Neural cell (in vitro differentiated cells): ENCODE results near the gene SLC38A3. TPM values are rescaled to one million over a fixed set of nuclear protein-coding genes. Genes with fewer than 3 reads are reported as not detected.

ENCODE experiments used
- H2AFZ ChIP-seq: fragments of 200-600, 300-800 bp; sonication (generic), shearing (Covaris generic); 2 replicates; pipeline ENCODE4 v1.6.0; 2014; ENCODE audit warnings: low read depth, mild to moderate bottlenecking, antibody characterized with exemption, low read length, moderate library complexity
- H3F3A ChIP-seq: fragments of 200-600 bp; shearing (Covaris generic); 2 replicates; pipeline ENCODE4 v1.6.1; 2016; ENCODE audit warnings: mild to moderate bottlenecking, moderate library complexity, mixed read lengths, antibody characterized with exemption, low read length; ENCODE audit not compliant: insufficient read depth, poor library complexity, severe bottlenecking
- H3K27ac ChIP-seq: fragments of 200-600, 300-800 bp; sonication (generic), shearing (Covaris generic); 2 replicates; pipeline ENCODE4 v1.5.1; 2014; ENCODE audit warnings: mild to moderate bottlenecking, low read length, moderate library complexity
- H3K27me3 ChIP-seq: fragments of 300-800, 200-600 bp; sonication (generic), shearing (Covaris generic); 2 replicates; pipeline ENCODE4 v1.6.0; 2014; ENCODE audit warnings: mild to moderate bottlenecking, low read depth, low read length, moderate library complexity; ENCODE audit not compliant: insufficient read depth
- H3K36me3 ChIP-seq: fragments of 300-800, 200-600 bp; sonication (generic), shearing (Covaris generic); 2 replicates; pipeline ENCODE4 v1.5.1; 2014; ENCODE audit warnings: mild to moderate bottlenecking, antibody characterized with exemption, low read length, moderate library complexity; ENCODE audit not compliant: insufficient read depth
- H3K4me2 ChIP-seq: fragments of 300-800, 200-600 bp; sonication (generic), shearing (Covaris generic); 2 replicates; pipeline ENCODE4 v1.6.0; 2014; ENCODE audit warnings: mild to moderate bottlenecking, low read length
- H3K4me3 ChIP-seq: fragments of 300-800, 200-600 bp; sonication (generic), shearing (Covaris generic); 2 replicates; pipeline ENCODE4 v1.5.1; 2014; ENCODE audit warnings: mild to moderate bottlenecking, low read length, moderate library complexity
- H3K79me2 ChIP-seq: fragments of 200-600 bp; shearing (Covaris generic); replicated peaks from 2 replicates; pipeline ENCODE4 v1.6.0; 2014; ENCODE audit warnings: mild to moderate bottlenecking, low read length, moderate library complexity; ENCODE audit not compliant: insufficient read depth
- H3K9ac ChIP-seq: fragments of 300-800, 200-600 bp; sonication (generic), shearing (Covaris generic); 2 replicates; pipeline ENCODE4 v1.6.1; 2016; ENCODE audit warnings: mild to moderate bottlenecking, low read length, mixed read lengths
- H3K9me2 ChIP-seq: fragments of 200-600 bp; shearing (Covaris generic); 2 replicates; pipeline ENCODE4 v1.6.1; 2016; ENCODE audit warnings: mild to moderate bottlenecking, low read length, mixed read lengths; ENCODE audit not compliant: insufficient read depth
- H3K9me3 ChIP-seq: fragments of 200-600, 300-800 bp; sonication (generic), shearing (Covaris generic); 2 replicates; pipeline ENCODE4 v1.6.1; 2016; ENCODE audit warnings: mild to moderate bottlenecking, mixed run types, low read length, moderate library complexity, mixed read lengths
- H4K20me1 ChIP-seq: fragments of 200-600 bp; shearing (Covaris generic); 2 replicates; pipeline ENCODE4 v1.6.1; 2016; ENCODE audit warnings: mild to moderate bottlenecking, mixed run types; ENCODE audit not compliant: insufficient read depth
- CTCF ChIP-seq: fragments of 450-650 bp; IDR thresholded peaks from 2 replicates; pipeline ENCODE4 v1.5.1; 2014; ENCODE audit warnings: antibody characterized with exemption, mild to moderate bottlenecking, moderate library complexity; ENCODE audit not compliant: poor library complexity, severe bottlenecking
- EP300 ChIP-seq: fragments of 450-650 bp; conservative IDR thresholded peaks from 2 replicates; pipeline ENCODE4 v1.6.1; 2014; ENCODE audit warnings: antibody characterized with exemption, mild to moderate bottlenecking, moderate library complexity; ENCODE audit not compliant: poor library complexity, severe bottlenecking
- EZH2 ChIP-seq: fragments of 200-600, 300-800 bp; shearing (Covaris generic), sonication (generic); IDR thresholded peaks from 2 replicates; pipeline ENCODE4 v1.6.1; 2014; ENCODE audit warnings: antibody characterized with exemption, low read length, borderline replicate concordance, mild to moderate bottlenecking; ENCODE audit not compliant: insufficient read depth, poor library complexity, severe bottlenecking
- MXI1 ChIP-seq: fragments of 450-650 bp; conservative IDR thresholded peaks from 2 replicates; pipeline ENCODE4 v1.6.1; 2014; ENCODE audit warnings: antibody characterized with exemption, mild to moderate bottlenecking; ENCODE audit not compliant: poor library complexity, severe bottlenecking
- POLR2AphosphoS5 ChIP-seq: IDR thresholded peaks from 2 replicates; pipeline ENCODE4 v1.6.1; 2012
- RAD21 ChIP-seq: fragments of 450-650 bp; conservative IDR thresholded peaks from 2 replicates; pipeline ENCODE4 v1.6.1; 2014; ENCODE audit warnings: antibody characterized with exemption, mild to moderate bottlenecking, moderate library complexity
- REST ChIP-seq: IDR thresholded peaks from 2 replicates; pipeline ENCODE4 v1.6.1; 2012; ENCODE audit warnings: borderline replicate concordance
- SMC3 ChIP-seq: fragments of 450-650 bp; conservative IDR thresholded peaks from 2 replicates; pipeline ENCODE4 v1.6.1; 2014; ENCODE audit warnings: antibody characterized with exemption, mild to moderate bottlenecking, moderate library complexity; ENCODE audit not compliant: poor library complexity
- TAF1 ChIP-seq: IDR thresholded peaks from 2 replicates; pipeline ENCODE4 v1.6.1; 2012; ENCODE audit warnings: low read depth
- polyA plus RNA-seq: library from polyadenylated mRNA; depleted of rRNA; stranded (reverse); fragments of >200 nt; gene quantifications from 2 replicates; pipeline ENCODE4 v1.2.3, GENCODE V29; 2014

Gene SLC38A3
- polyA plus RNA-seq, 1 donor from 2014 or later = not detected

- no peak for TF ChIP-seq REST
- TF ChIP-seq EP300 = no peak
- no peak for TF ChIP-seq EZH2
- no peak for TF ChIP-seq MXI1
- no peak for TF ChIP-seq TAF1
- TF ChIP-seq CTCF = no peak
- TF ChIP-seq POLR2AphosphoS5 = no peak
- TF ChIP-seq RAD21 = no peak
- TF ChIP-seq SMC3 = no peak
Measured at GRCh38 chr3:50255251-50255615, 50.2 kb downstream of the SLC38A3 start.

GRCh38 chr3:50256978-50257890, 52.2 kb downstream of the SLC38A3 start:
- TF ChIP-seq MXI1 (no peak), RAD21 (peak; percentile 33), POLR2AphosphoS5 (no peak), CTCF (peak; percentile 54), SMC3 (peak; percentile 42), TAF1 (no peak), REST (no peak)
- H4K20me1 ChIP-seq = no peaks in the 10 kb centered on the region
- H3K9ac ChIP-seq = no peak overlapping the region
- no peak overlapping the region for H3K27ac ChIP-seq
- peaks cover 5% of the 10 kb centered on the region for H3K36me3 ChIP-seq
- no peak overlapping the region for H2AFZ ChIP-seq
- no peak overlapping the region for H3K4me3 ChIP-seq
- no peaks in the 10 kb centered on the region for H3K9me2 ChIP-seq
- H3F3A ChIP-seq = peaks cover 5% of the 10 kb centered on the region
- H3K4me2 ChIP-seq = no peak overlapping the region
- no peaks in the 10 kb centered on the region for H3K27me3 ChIP-seq
- H3K79me2 ChIP-seq = no peaks in the 10 kb centered on the region
- H3K9me3 ChIP-seq = no peaks in the 10 kb centered on the region

More at GRCh38 chr3:50255251-50255615, 50.2 kb downstream of the SLC38A3 start:
- no peaks in the 10 kb centered on the region for H3K9me3 ChIP-seq
- no peaks in the 10 kb centered on the region for H3K27me3 ChIP-seq
- no peaks in the 10 kb centered on the region for H3K9me2 ChIP-seq
- H4K20me1 ChIP-seq = no peaks in the 10 kb centered on the region
- H3K4me2 ChIP-seq = no peak overlapping the region
- peaks cover 13% of the 10 kb centered on the region for H3K79me2 ChIP-seq
- H3F3A ChIP-seq = peaks cover 5% of the 10 kb centered on the region
- peaks cover 5% of the 10 kb centered on the region for H3K36me3 ChIP-seq
- no peak overlapping the region for H3K4me3 ChIP-seq
- H3K27ac ChIP-seq = no peak overlapping the region
- H2AFZ ChIP-seq = no peak overlapping the region
- no peak overlapping the region for H3K9ac ChIP-seq
